Measurements from ENCODE around the gene PRM3. TPM values are rescaled to one million over a fixed set of nuclear protein-coding genes. Genes with fewer than 3 reads are reported as not detected.

The PRM3 gene
- total RNA-seq, 1 experiment from 2014 or later: not detected

- CTCF ChIA-PET: no interaction called here
- no peaks in the 10 kb centered on the region for H3K9me3 Mint-ChIP-seq (ENCODE audit: low read depth, unreplicated experiment)
- no peak for TF ChIP-seq CTCF (IDR thresholded peaks at IDR 0.05; ENCODE audit: unreplicated experiment)
- DNase-seq: no peak
- H3K4me3 Mint-ChIP-seq (ENCODE audit: low read depth, unreplicated experiment): no peak overlapping the region
- peaks cover 24% of the 10 kb centered on the region for H3K4me1 Mint-ChIP-seq (ENCODE audit: low read depth, unreplicated experiment)
- BruUV-seq (replicated peaks): no TSS peak
- intact Hi-C loops (cut with micrococcal nuclease; ENCODE audit: unreplicated experiment): no loop called here
- no peak overlapping the region for H3K27ac Mint-ChIP-seq (ENCODE audit: unreplicated experiment)
- no peaks in the 10 kb centered on the region for H3K27me3 Mint-ChIP-seq (ENCODE audit: unreplicated experiment)
- no peaks in the 10 kb centered on the region for H3K36me3 Mint-ChIP-seq (ENCODE audit: insufficient read depth, unreplicated experiment)
Observed at GRCh38 chr16:11232852-11233726, 40.3 kb downstream of the PRM3 start.

DNA sequence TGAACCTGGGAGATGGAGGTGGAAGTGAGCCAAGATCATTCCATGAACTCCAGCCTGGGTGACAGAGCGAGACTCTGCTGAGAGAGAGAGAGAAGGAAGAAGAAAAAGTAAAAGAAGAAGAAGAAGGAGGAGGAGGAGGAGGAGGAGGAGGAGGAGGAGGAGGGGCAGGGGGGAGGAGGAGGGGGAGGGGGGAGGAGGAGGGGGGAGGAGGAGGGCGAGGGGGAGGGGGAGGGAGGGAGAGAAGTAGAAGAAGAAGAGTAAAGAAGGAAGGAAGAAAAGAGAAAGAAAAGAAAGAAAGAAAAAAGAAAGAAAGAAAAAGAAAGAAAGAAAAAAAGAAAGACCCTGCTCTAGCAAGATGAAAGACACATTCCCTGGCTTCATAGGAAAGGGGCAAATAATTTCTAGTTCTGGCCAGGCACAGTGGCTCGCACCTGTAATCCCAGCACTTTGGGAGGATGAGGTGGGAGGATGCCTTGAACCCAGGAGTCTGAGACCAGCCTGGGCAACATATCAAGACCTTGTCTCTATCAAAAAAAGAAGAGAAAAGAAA, 41.1 kb downstream of the PRM3 start:
- no peak for TF ChIP-seq CTCF (IDR thresholded peaks at IDR 0.05; ENCODE audit: unreplicated experiment)
- Mint-ChIP-seq H3K4me1 (ENCODE audit: low read depth, unreplicated experiment) (peaks cover 24% of the 10 kb centered on the region), H3K4me3 (ENCODE audit: low read depth, unreplicated experiment) (no peak overlapping the region), H3K9me3 (ENCODE audit: low read depth, unreplicated experiment) (no peaks in the 10 kb centered on the region), H3K27ac (ENCODE audit: unreplicated experiment) (no peak overlapping the region), H3K36me3 (ENCODE audit: insufficient read depth, unreplicated experiment) (no peaks in the 10 kb centered on the region), H3K27me3 (ENCODE audit: unreplicated experiment) (no peaks in the 10 kb centered on the region)
- no TSS peak for BruUV-seq (replicated peaks)
- intact Hi-C loops (cut with micrococcal nuclease; ENCODE audit: unreplicated experiment): no loop called here
- no peak for DNase-seq
- CTCF ChIA-PET: no interaction called here

DNA sequence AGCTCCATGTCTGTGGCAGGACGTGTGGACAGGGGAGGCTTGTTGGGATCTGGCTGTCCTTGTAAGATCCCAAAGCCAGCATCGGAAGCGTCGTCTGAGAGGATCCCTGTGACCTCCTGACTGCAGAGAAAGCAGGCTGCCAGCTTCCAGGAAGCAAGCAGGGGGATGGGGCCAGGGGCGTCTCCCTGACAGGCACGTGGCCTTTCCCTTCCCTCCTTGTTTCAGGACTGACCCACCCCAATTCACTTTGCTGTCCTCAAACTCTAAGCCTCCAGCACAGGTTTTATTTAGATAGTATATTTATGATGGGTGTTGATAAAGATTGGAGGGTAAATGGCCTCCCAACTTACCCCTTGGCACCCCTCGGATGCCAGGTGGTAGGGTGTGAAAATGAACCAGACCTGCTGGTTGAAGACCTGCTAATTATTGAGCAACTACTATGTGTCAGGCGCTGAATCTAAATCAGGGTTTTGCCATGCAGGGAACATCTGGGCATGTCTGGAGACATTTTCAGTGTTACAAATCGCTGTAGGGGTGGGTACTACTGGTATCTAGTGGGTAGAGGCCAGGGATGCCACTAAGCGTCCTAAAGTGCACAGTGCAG, 42.0 kb downstream of the PRM3 start:
- intact Hi-C loops (cut with micrococcal nuclease; ENCODE audit: unreplicated experiment): no loop called here
- no peak for DNase-seq
- no peak for TF ChIP-seq CTCF (IDR thresholded peaks at IDR 0.05; ENCODE audit: unreplicated experiment)
- H3K27me3 Mint-ChIP-seq (ENCODE audit: unreplicated experiment): no peaks in the 10 kb centered on the region
- H3K4me3 Mint-ChIP-seq (ENCODE audit: low read depth, unreplicated experiment): no peak overlapping the region
- no peak overlapping the region for H3K27ac Mint-ChIP-seq (ENCODE audit: unreplicated experiment)
- no peaks in the 10 kb centered on the region for H3K9me3 Mint-ChIP-seq (ENCODE audit: low read depth, unreplicated experiment)
- BruUV-seq (replicated peaks): no TSS peak
- no peaks in the 10 kb centered on the region for H3K36me3 Mint-ChIP-seq (ENCODE audit: insufficient read depth, unreplicated experiment)
- CTCF ChIA-PET: no interaction called here
- H3K4me1 Mint-ChIP-seq (ENCODE audit: low read depth, unreplicated experiment): peaks cover 24% of the 10 kb centered on the region

DNA sequence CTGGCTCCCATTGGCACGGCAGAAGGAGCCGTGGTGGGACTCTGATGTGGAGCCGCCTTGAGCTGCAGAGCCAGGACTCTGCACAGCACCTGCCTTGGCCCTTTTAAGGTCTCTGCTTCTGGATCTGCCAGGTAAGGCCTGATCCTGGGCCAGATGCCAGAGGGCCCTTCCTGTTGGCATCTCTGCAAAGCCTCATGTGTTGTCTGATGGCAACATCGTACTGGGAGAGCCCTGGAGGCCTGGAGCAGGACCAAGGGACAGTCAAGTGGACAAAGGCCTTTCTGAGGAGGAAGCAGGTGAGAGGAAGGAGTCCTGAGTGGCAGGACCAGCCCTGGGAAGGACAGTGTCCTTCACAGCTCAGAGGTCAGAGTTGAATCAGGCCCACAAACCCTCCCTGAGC, 43.5 kb downstream of the PRM3 start:
- DNase-seq: peak; percentile 41
- no peak for TF ChIP-seq CTCF (IDR thresholded peaks at IDR 0.05; ENCODE audit: unreplicated experiment)
- peaks cover 15% of the 10 kb centered on the region for H3K4me1 Mint-ChIP-seq (ENCODE audit: low read depth, unreplicated experiment)
- no peak overlapping the region for H3K4me3 Mint-ChIP-seq (ENCODE audit: low read depth, unreplicated experiment)
- H3K27ac Mint-ChIP-seq (ENCODE audit: unreplicated experiment): no peak overlapping the region
- H3K36me3 Mint-ChIP-seq (ENCODE audit: insufficient read depth, unreplicated experiment): no peaks in the 10 kb centered on the region
- H3K9me3 Mint-ChIP-seq (ENCODE audit: low read depth, unreplicated experiment): no peaks in the 10 kb centered on the region
- H3K27me3 Mint-ChIP-seq (ENCODE audit: unreplicated experiment): no peaks in the 10 kb centered on the region
- intact Hi-C loops (cut with micrococcal nuclease; ENCODE audit: unreplicated experiment): no loop called here
- CTCF ChIA-PET: interaction anchor here (0.6 to 1.2 kb wide), 2 partner anchors 12 to 16 kb away, joined by 3 to 7 read pairs; no protein-coding TSS in a partner anchor
- BruUV-seq (replicated peaks): no TSS peak

All from Calu3 (cell line).